ENCODE results near the gene FKBP1C. TPM values are rescaled to one million over a fixed set of nuclear protein-coding genes. Genes with fewer than 3 reads are reported as not detected.

FKBP1C gene
- total and polyA plus RNA-seq, 2 of the 4 experiments (the other 2 are of a cell fraction), result 0.72 to 3.1 TPM

DNA sequence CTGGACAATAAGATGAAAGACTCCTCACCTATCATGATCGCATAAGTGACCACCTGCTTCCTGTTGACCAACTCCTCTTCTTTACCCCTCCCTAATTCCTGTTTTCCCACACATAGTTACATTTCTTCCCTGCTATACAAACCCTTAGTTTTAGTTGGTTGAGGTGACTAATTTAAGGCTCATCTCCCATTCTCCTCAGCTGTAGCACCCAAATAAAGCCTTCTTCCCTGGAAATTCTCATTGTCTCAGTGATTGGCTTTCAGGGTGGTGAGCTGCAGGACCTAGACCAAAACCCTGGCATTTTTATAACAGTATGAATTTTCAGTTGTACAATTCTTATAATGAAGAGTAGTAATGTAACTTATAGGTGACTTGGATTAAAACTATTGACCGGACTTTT, 2.1 kb downstream of the FKBP1C start:
- TF ChIP-seq RCOR1 (IDR thresholded peaks at IDR 0.05; ENCODE audit: insufficient replicate concordance, low read length), result no peak
- no peak for TF ChIP-seq MAFK (IDR thresholded peaks at IDR 0.05; ENCODE audit: low read depth, low read length)
- no peak for TF ChIP-seq MXI1 (IDR thresholded peaks at IDR 0.05; ENCODE audit: borderline replicate concordance, low read depth, low read length)
- no peak for TF ChIP-seq POLR2A (IDR thresholded peaks at IDR 0.05; ENCODE audit: low read depth, low read length)
- TF ChIP-seq MAZ (IDR thresholded peaks at IDR 0.05; ENCODE audit: borderline replicate concordance, low read depth, low read length), result no peak
- TF ChIP-seq, protein P1, sequence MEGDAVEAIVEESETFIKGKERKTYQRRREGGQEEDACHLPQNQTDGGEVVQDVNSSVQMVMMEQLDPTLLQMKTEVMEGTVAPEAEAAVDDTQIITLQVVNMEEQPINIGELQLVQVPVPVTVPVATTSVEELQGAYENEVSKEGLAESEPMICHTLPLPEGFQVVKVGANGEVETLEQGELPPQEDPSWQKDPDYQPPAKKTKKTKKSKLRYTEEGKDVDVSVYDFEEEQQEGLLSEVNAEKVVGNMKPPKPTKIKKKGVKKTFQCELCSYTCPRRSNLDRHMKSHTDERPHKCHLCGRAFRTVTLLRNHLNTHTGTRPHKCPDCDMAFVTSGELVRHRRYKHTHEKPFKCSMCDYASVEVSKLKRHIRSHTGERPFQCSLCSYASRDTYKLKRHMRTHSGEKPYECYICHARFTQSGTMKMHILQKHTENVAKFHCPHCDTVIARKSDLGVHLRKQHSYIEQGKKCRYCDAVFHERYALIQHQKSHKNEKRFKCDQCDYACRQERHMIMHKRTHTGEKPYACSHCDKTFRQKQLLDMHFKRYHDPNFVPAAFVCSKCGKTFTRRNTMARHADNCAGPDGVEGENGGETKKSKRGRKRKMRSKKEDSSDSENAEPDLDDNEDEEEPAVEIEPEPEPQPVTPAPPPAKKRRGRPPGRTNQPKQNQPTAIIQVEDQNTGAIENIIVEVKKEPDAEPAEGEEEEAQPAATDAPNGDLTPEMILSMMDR (conservative IDR thresholded peaks at IDR 0.05; ENCODE audit: low read depth, low read length), result no peak
- TF ChIP-seq, protein P2, sequence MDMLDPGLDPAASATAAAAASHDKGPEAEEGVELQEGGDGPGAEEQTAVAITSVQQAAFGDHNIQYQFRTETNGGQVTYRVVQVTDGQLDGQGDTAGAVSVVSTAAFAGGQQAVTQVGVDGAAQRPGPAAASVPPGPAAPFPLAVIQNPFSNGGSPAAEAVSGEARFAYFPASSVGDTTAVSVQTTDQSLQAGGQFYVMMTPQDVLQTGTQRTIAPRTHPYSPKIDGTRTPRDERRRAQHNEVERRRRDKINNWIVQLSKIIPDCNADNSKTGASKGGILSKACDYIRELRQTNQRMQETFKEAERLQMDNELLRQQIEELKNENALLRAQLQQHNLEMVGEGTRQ (IDR thresholded peaks at IDR 0.05; ENCODE audit: low read depth, low read length), result no peak
- no peak for TF ChIP-seq FOS (IDR thresholded peaks at IDR 0.05; ENCODE audit: low read depth, low read length)
- TF ChIP-seq BHLHE40 (IDR thresholded peaks at IDR 0.05; ENCODE audit: low read depth, low read length), result no peak
- TF ChIP-seq, protein P3, sequence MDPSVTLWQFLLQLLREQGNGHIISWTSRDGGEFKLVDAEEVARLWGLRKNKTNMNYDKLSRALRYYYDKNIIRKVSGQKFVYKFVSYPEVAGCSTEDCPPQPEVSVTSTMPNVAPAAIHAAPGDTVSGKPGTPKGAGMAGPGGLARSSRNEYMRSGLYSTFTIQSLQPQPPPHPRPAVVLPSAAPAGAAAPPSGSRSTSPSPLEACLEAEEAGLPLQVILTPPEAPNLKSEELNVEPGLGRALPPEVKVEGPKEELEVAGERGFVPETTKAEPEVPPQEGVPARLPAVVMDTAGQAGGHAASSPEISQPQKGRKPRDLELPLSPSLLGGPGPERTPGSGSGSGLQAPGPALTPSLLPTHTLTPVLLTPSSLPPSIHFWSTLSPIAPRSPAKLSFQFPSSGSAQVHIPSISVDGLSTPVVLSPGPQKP (IDR thresholded peaks at IDR 0.05; ENCODE audit: borderline replicate concordance, low read depth, low read length), result no peak
- Histone ChIP-seq H4K91ac (ENCODE audit: insufficient read depth, low read depth, low read length) (no peak overlapping the region), H4K5ac (ENCODE audit: low read depth, low read length) (no peak overlapping the region), H3K23ac (ENCODE audit: low read depth, low read length) (no peak overlapping the region), H2BK20ac (ENCODE audit: low read depth, low read length) (no peak overlapping the region), H4K20me1 (ENCODE audit: insufficient read depth, low read length) (no peaks in the 10 kb centered on the region), H3K27ac (ENCODE audit: insufficient read depth, low read length) (no peak overlapping the region), H3K36me3 (ENCODE audit: control insufficient read depth, insufficient read depth, low read length) (no peaks in the 10 kb centered on the region), H2AFZ (replicated peaks; ENCODE audit: low read length, poor library complexity) (no peak overlapping the region), H3K56ac (ENCODE audit: extremely low read depth, insufficient read depth, low read length) (no peak overlapping the region), H2BK5ac (ENCODE audit: low read depth, low read length, poor library complexity, severe bottlenecking) (no peak overlapping the region), H3K4ac (ENCODE audit: low read depth, low read length) (no peak overlapping the region), H3K9me1 (ENCODE audit: insufficient read depth, low read length) (no peaks in the 10 kb centered on the region), H3K18ac (ENCODE audit: low read depth, low read length) (no peak overlapping the region), H3K79me1 (ENCODE audit: low read depth in 1 of 2, low read length in 2 of 2) (no peaks in the 10 kb centered on the region), H4K8ac (ENCODE audit: low read depth in 2 of 2, low read length in 2 of 2) (no peak overlapping the region), H2BK120ac (ENCODE audit: low read depth, low read length) (no peak overlapping the region), H3K27me3 (ENCODE audit: control insufficient read depth, insufficient read depth, low read length) (no peaks in the 10 kb centered on the region), H3K9me3 (ENCODE audit: control insufficient read depth, insufficient read depth, low read length) (peaks cover 4% of the 10 kb centered on the region), H3K4me3 (ENCODE audit: insufficient read depth, low read depth, low read length) (no peak overlapping the region), H2AK9ac (replicated peaks; ENCODE audit: low read depth, low read length, poor library complexity) (no peak overlapping the region), H3K4me1 (ENCODE audit: control insufficient read depth, insufficient read depth, low read length) (no peaks in the 10 kb centered on the region), H3K9ac (ENCODE audit: low read depth, low read length) (no peak overlapping the region), H3K4me2 (ENCODE audit: low read depth, low read length) (no peak overlapping the region), H2BK15ac (ENCODE audit: low read depth, low read length) (no peak overlapping the region), H3K14ac (replicated peaks; ENCODE audit: low read depth, low read length) (no peak overlapping the region), H2AK5ac (ENCODE audit: low read depth, low read length) (no peak overlapping the region)
- dilution Hi-C loops (cut with HindIII; ENCODE audit: low sequenced_read_pairs, unreplicated experiment), result no loop called here
- WGBS, 2 experiments (ENCODE audit: extremely low coverage in 2 of 2, insufficient read length in 1 of 2), result no CpG with 5 or more reads among the region's 2 CpGs
- no TSS peak for BruUV-seq (replicated peaks)
- ATAC-seq (ENCODE audit: low read depth) (no peak), DNase-seq (no peak)
- in situ Hi-C loops (cut with MboI; ENCODE audit: low sequenced_read_pairs), result no loop called here
- POLR2A ChIA-PET (ENCODE audit: unreplicated experiment), result no interaction called here
- intact Hi-C loops (cut with micrococcal nuclease), result no loop called here
- CTCF ChIA-PET, result no interaction called here
